ENCODE measurements around the gene NINJ1. TPM values are rescaled to one million over a fixed set of nuclear protein-coding genes. Genes with fewer than 3 reads are reported as not detected.

NINJ1 gene
- total and polyA plus RNA-seq, 2 of the 8 experiments (the other 6 are each of a cell fraction or from before 2014, with no cell fraction given): 28.2 to 65.6 TPM

GRCh38 chr9:93178851-93179786 is 45.1 kb upstream of the NINJ1 start:
- Histone ChIP-seq H3K4me2 (ENCODE audit: insufficient read depth in 1 of 2, low read depth in 2 of 2, low read length in 2 of 2) (no peak overlapping the region), H3K36me3 (ENCODE audit: control insufficient read depth in 2 of 4, insufficient read depth in 4 of 4, low read length in 3 of 4) (no peaks in the 10 kb centered on the region), H3K9me3 (ENCODE audit: insufficient read depth in 2 of 2, low read depth in 1 of 2, low read length in 1 of 2) (no peaks in the 10 kb centered on the region), H2BK15ac (ENCODE audit: low read length) (no peak overlapping the region), H3K14ac (ENCODE audit: insufficient read length) (no peak overlapping the region), H3K27ac (ENCODE audit: low read depth, low read length) (no peak overlapping the region), H3K56ac (replicated peaks; ENCODE audit: insufficient read length, low read depth, low read length) (no peak overlapping the region), H3K4me3 (ENCODE audit: extremely low read depth in 1 of 4, insufficient read depth in 2 of 4, low read depth in 3 of 4, low read length in 4 of 4) (no peak overlapping the region), H3K4ac (replicated peaks; ENCODE audit: insufficient read length, low read depth, low read length) (no peak overlapping the region), H2AFZ (ENCODE audit: low read length) (no peak overlapping the region), H4K91ac (replicated peaks; ENCODE audit: insufficient read length, low read length) (no peak overlapping the region), H3K23ac (ENCODE audit: insufficient read length) (no peak overlapping the region), H3K79me2 (ENCODE audit: control insufficient read depth in 1 of 2, insufficient read depth in 2 of 2, low read length in 2 of 2) (no peaks in the 10 kb centered on the region), H2BK20ac (ENCODE audit: low read length) (no peak overlapping the region), H2BK12ac (ENCODE audit: low read depth, low read length) (no peak overlapping the region), H3K23me2 (ENCODE audit: low read depth, low read length) (peaks cover 4% of the 10 kb centered on the region; the same call in 1 of the 2 replicates), H3K79me1 (ENCODE audit: low read depth, low read length) (no peaks in the 10 kb centered on the region), H4K20me1 (replicated peaks in 1 of 2; ENCODE audit: control insufficient read depth in 1 of 2, insufficient read depth in 2 of 2, low read length in 2 of 2) (no peaks in the 10 kb centered on the region), H3K18ac (ENCODE audit: extremely low read depth, low read length) (no peak overlapping the region), H3K4me1 (replicated peaks in 1 of 4; ENCODE audit: control insufficient read depth in 3 of 4, insufficient read depth in 4 of 4, low read length in 3 of 4) (peaks cover 0 to 3% (median 0%) of the 10 kb centered on the region in 4 experiments; a peak in 2 of 7 replicates), H2AK5ac (ENCODE audit: low read depth, low read length) (no peak overlapping the region), H3K9ac (replicated peaks in 1 of 4; ENCODE audit: extremely low read depth in 1 of 4, low read depth in 3 of 4, low read length in 3 of 4) (no peak overlapping the region), H4K5ac (ENCODE audit: insufficient read length, low read depth, low read length) (no peak overlapping the region), H2BK5ac (ENCODE audit: low read depth, low read length) (no peak overlapping the region), H2BK120ac (replicated peaks; ENCODE audit: low read depth, low read length) (no peak overlapping the region), H4K8ac (ENCODE audit: extremely low read depth, insufficient read depth, low read length) (no peak overlapping the region), H3K27me3 (replicated peaks in 1 of 4; ENCODE audit: control insufficient read depth in 3 of 4, extremely low read depth in 1 of 4, insufficient read depth in 3 of 4, low read length in 3 of 4) (peaks cover 0 to 27% (median 21%) of the 10 kb centered on the region in 4 experiments; a peak in 6 of 7 replicates)
- no peak for FAIRE-seq
- 80% methylated on average over 19 of the region's 22 CpGs; no CpG with 5 or more reads in 1 of the 2 experiments for WGBS, 2 experiments (ENCODE audit: extremely low coverage in 1 of 2, insufficient coverage in 1 of 2, insufficient read length in 1 of 2, insufficient replicate concordance in 2 of 2, low coverage in 1 of 2, low lambda C conversion rate in 2 of 2, missing lambda C conversion rate in 1 of 2)
- ChIA-PET CTCF (ENCODE audit: partially characterized antibody) (interaction anchor here (0.7 to 4.6 kb wide), 4 partner anchors 9 to 504 kb away, joined by 3 to 21 read pairs (median 6); no protein-coding TSS in a partner anchor), POLR2A (ENCODE audit: partially characterized antibody) (interaction anchor here (1.3 kb wide), 1 partner anchor 17 kb away, joined by 4 read pairs; no protein-coding TSS in a partner anchor)
- no peak for DNase-seq (ENCODE audit: low read depth in 1 of 2, low spot score in 2 of 2)
- no peak for TF ChIP-seq ZNF274 (IDR thresholded peaks at IDR 0.05; ENCODE audit: borderline replicate concordance, extremely low read depth, low read length)

Measured in H1 (cell line).